RPMI7951 (cell line): ENCODE results near the gene SAMD4A. TPM values are rescaled to one million over a fixed set of nuclear protein-coding genes. Genes with fewer than 3 reads are reported as not detected.

Experiments
- DNase-seq: peaks from one replicate; pipeline ENCODE4 v3.0.0-alpha.2; 2012; ENCODE audit warnings: low read depth
- total RNA-seq: library from RNA; depleted of rRNA; stranded (reverse); fragments of >200 nt; shearing (Covaris generic); gene quantifications from 2 replicates; pipeline ENCODE4 v1.2.3, GENCODE V29; 2014

Gene SAMD4A
- total RNA-seq, 1 experiment from 2014 or later, result 10.1 TPM

- DNase-seq, result peak; percentile 69
Observed at GRCh38 chr14:54564868-54565784, 1.8 kb upstream of the SAMD4A start.

- peak; percentile 84 for DNase-seq
Observed at GRCh38 chr14:54565785-54566409, 1.0 kb upstream of the SAMD4A start.

- DNase-seq, result no peak
Observed at GRCh38 chr14:54567224-54567638, 303 bp downstream of the SAMD4A start.

- peak; percentile 39 for DNase-seq
Observed at GRCh38 chr14:54567639-54568561, 972 bp downstream of the SAMD4A start.

- DNase-seq, result peak; percentile 46
Observed at GRCh38 chr14:54568821-54569595, 2.1 kb downstream of the SAMD4A start.

GRCh38 chr14:54570047-54570446, 3.1 kb downstream of the SAMD4A start:
- no peak for DNase-seq

- peak; percentile 65 for DNase-seq
Observed at GRCh38 chr14:54570631-54571415, 3.9 kb downstream of the SAMD4A start.

- no peak for DNase-seq
Observed at GRCh38 chr14:54572316-54572715, 5.4 kb downstream of the SAMD4A start.

- no peak for DNase-seq
Observed at GRCh38 chr14:54574528-54574927, 7.6 kb downstream of the SAMD4A start.

- no peak for DNase-seq
Observed at GRCh38 chr14:54577494-54577893, 10.6 kb downstream of the SAMD4A start.

GRCh38 chr14:54577977-54578376, 11.0 kb downstream of the SAMD4A start:
- DNase-seq, result no peak

- DNase-seq, result peak; percentile 46
Observed at GRCh38 chr14:54579621-54580020, 12.7 kb downstream of the SAMD4A start.

- DNase-seq, result no peak
Observed at GRCh38 chr14:54580933-54581332, 14.0 kb downstream of the SAMD4A start.

GRCh38 chr14:54582334-54582733, 15.4 kb downstream of the SAMD4A start:
- DNase-seq, result no peak

- DNase-seq, result no peak
Observed at GRCh38 chr14:54584097-54584496, 17.2 kb downstream of the SAMD4A start.

GRCh38 chr14:54585214-54585613, 18.3 kb downstream of the SAMD4A start:
- no peak for DNase-seq

GRCh38 chr14:54589076-54589475, 22.1 kb downstream of the SAMD4A start:
- DNase-seq, result no peak

- no peak for DNase-seq
Observed at GRCh38 chr14:54589843-54590242, 22.9 kb downstream of the SAMD4A start.

- no peak for DNase-seq
Observed at GRCh38 chr14:54590481-54590880, 23.6 kb downstream of the SAMD4A start.

GRCh38 chr14:54591461-54591860, 24.5 kb downstream of the SAMD4A start:
- peak; percentile 85 for DNase-seq
